NCI-H1105 treated with DMSO at 0.1 percent for 48 hours (cell line): Measurements from ENCODE around the gene TRMT2B.
"Not testable (repeated sequence)": the region's sequence is repeated elsewhere in the genome, so short reads cannot be mapped to it uniquely, and the experiment has no call there.

Experiments used
- DNase-seq: peaks from one replicate; lab custom pipeline; 2025; lab: John Stamatoyannopoulos, UW

The TRMT2B gene

DNA sequence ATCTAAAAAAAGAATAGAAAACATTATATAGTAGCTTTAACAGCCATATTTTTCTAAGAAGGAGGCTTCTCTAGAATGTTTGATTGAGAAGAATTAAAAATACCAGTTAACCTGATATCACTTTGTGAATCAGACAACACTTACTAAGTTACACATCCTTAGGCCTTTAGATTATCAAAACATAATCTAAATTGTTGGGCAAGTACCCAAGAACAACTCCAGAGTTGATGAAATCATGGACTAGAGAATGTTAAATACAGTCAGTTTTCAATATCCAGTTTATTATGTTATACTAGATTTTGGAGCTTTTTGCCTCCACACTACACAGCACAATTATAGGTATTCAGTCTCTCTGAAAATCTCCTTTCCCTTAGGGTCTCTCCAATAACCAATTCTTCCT is 42.8 kb downstream of the TRMT2B start:
- no peak for DNase-seq

DNA sequence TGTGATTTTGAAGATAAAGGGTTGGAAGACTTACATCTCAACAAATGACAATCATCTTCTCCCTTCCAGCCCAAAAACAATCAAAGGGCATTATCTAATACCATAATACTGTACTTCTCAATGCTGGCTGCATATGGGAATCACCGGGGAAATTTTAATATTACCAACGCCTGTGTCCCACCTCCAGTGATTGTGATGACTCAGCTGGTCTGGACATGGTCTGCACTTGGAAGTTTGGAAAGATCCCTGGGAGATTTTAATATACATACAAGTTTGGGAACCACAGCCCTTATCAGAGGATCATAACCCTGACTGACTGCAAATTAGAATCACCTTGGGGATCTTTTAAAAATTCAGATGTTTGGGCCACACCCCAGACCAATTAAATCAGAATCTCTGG is 52.5 kb downstream of the TRMT2B start:
- DNase-seq: no peak

DNA sequence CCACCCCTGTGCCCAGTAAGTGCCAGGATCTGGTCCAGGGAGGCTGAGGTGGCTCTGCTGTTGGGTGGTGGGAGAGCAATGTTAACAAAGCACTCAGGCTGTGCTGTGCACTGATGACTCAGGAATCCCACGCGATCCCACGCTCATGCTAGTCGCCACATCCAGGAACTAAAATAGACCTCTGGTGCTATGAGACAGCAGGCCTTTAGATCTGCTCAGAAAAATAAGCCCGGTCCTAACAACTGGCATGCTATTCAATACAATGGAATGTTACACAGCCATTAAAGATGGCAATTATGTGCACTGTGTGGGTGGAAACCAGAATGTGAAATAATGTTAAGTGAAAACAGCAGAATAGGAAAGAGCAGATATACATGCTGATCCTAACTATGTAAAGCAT is 56.4 kb downstream of the TRMT2B start:
- DNase-seq: no peak

DNA sequence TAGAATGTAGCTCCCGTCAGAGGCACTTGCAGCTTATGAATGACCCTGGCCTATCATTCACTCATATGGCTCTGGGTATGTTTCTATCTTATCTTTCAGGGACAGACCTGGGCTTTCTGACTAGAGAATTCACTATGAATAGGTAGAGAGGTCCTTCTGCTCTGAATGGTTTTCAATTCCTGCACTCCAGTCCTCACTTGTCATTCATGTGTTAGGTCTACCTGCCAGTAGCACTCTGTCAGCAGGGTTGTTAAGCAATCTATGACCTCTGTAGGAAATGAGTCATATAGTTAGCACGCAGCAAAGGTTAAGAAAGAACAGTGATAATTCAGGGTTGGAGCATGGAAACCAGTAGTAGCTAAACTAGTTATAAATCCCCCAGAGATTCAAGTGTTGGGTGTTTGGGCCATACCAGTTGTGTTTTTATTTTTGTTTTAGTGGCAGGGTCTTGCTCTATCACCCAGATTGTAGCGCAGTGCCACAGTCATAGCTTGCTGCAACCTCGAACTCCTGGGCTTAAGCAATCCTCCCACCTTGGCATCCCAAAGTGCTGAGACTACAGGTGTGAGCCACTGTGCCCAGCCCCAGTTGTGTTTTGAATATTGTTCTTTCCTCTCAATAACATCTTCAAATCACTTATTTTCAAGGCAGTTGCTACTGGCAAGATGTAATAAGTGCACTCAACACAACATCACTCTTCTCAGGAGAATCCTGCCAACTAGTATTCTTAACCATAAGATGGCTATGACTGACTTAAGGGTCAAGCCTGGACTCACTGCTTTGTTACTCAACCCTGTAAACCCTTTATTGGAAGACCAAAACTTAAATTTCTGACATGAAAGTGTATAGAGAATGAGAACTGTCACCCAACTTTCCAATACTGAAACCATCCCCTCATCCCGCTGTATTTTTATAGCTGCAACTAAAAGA is 57.3 kb downstream of the TRMT2B start:
- DNase-seq: no peak

DNA sequence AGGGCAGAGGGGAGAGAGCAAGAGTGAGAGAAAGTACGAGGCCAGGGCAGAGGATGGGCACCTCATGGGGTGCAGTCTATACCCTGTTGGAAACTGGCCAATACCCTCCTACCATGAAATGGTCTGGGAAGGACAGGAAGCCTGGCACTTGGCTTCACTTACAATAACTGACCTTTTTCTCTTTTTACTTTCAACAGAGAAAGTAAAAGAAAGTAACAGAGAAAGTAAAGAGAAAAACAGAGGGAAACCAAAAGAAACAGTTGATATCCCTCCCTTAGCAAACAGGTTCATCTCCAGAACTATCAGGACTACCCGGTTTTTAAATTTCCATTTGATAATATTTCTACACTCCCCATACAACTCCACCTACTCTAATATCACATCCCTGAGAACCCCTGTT is 61.8 kb downstream of the TRMT2B start:
- no peak for DNase-seq

DNA sequence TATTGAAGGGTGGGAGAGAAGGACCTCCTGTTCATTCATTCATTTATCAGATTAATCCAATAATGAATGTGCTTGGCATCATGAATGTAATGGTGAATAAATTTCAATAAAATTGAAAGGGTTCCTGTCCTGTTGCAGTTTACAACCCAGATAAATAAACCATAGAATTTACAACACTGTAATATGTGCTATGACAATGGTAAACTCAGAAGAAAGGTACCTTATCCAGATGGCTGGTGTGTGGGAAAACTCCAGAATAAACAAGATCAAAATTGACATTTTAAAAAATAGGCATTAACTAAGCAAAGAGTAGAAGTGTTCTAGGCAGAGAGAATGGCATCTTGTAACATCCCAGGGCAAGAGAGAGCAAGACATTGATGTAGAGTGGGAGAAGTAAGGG is 67.1 kb downstream of the TRMT2B start:
- no peak for DNase-seq

DNA sequence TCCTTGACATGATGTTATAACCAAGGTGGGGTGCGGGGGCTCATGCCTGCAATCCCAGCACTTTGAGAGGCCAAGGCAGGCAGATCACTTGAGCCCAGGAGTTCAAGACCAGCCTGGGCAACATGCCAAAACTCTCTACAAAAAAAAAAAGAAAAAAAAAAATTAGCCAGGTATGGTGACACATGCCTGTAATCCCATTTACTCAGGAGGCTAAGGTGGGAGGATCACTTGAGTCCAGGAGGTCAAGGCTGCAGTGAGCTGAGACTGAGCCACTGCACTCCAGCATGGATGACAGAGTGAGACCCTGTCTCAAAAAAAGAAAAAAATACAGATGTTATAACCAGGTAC is 70.4 kb downstream of the TRMT2B start:
- not testable (repeated sequence) for DNase-seq

DNA sequence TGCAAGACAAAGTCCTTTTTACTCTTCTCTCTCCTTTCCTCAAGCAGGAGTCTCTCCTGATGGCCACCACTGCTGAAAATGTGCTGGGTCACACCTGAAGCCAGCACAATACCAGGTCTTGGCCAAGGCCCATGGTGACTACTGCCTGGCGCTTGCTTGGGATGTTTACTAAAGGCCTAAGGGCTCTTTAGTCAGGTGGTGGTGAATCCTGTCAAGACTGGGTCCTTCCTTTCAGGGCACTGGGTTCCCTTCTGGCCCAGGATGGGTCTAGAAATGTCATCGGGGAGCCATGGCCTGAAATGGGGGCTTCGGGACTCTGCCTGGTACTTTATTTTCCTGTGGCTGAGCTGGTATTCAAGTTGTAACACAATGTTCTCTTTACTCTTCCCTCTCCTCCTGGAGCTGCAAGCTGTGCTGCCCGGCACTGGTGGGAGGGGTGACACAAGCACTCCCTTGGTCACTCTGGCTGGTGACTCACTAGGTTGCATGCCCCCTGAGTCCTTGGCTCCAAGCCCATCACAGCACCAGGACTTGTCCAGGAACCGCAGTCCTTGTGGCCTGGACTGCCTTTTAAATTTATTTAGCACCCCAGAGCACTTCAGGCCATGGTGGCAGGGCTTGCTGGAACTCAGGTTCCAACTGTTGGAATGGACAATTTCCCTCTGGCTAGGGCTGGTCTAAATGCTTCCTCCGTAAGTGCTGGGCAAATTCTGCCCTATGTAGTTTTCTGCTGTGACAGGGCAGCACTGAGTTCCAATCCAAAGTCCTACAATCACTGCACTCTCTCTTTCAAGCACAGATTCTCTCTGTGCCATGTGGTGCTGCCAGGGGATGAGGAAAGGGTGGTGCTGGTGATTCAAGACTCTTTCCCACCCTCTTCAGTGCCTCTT is 71.1 kb downstream of the TRMT2B start:
- no peak for DNase-seq

DNA sequence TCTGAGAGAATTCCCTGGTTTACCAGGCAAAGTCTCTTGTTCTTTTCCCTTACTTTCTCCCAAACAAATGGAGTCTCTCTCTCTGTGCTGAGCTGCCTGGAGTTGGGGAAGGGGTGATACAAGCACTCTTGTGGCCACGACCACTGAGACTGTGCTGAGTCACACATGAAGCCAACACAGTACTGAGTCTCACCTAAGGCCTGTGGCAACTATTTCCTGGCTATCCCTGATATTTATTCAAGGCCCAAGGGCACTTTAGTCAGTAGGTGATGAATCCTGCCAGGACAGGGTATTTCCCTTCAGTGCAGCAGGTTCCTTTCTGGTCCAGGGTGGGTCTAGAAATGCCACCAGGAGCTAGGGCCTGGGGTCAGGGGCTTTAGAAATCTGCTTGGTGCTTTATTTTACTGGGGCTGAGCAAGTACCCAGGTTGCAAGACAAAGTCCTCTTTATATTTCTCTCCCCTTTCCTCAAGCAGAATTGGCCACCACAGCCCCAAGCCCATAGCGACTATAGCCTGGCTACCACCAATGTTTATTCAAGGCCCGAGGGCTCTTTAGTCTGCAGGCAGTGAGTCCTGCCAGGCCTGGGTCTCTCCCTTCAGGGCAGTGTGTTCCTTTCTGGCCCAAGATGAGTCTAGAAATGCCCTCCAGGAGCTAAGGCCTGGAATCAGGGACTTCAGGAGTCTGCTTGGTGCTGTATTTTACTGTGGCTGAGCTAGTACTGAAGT is 71.9 kb downstream of the TRMT2B start:
- DNase-seq: no peak

DNA sequence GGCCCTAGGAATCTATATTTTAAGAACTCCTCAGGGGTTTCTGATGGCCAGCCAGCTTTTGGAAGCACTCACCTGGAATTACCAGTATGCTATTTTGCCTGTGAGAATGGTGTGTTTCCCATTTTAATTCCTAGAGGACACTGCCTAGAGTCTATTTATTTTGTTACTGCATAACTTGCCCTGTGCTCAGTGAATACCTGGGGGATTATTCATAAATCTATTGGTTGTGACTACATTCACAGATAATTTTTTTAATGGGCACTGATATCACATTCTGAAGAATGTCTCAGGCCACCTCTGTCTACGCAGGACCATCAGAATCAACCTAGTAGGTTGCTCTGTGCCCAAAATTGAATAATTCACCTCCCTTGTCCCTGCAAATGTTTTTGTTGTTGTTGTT is 75.7 kb downstream of the TRMT2B start:
- DNase-seq: no peak

DNA sequence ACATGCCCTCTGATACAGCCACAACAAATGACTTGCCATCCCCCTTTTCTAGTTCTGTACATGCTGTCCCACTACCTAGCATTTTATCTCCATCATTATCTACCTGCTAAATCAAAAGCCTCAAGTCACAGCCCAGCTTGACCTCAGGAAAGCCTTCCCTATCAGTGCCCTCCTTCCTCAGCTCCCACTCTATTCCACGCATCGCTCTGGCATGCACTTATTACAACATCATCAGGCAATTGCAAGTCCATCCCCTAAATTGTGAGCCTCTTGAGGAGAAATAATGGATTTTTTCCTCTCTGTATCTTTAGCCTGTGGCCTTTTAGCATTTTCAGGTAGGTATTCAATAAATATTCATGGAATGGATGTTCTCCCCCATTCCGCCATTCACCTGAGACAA is 76.7 kb downstream of the TRMT2B start:
- DNase-seq: no peak

DNA sequence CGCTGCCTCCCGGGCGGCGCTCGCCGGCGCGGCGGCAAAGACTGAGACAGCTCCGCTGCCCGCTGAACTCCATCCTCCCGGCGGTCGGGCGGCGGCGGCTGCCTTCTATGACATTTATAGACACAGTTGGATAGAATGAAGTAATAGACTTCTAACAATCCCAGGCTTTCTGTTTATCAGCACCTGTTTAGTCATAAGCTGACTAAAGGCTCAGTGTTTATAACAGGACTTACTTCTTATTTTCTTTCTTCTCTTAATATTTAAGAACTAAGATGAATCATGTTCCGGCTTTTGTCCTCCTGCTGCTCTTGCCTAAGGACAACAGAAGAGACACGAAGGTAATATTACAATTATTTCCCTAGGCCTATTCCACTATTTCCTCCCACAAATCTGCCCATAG is 78.5 kb downstream of the TRMT2B start:
- DNase-seq: no peak

DNA sequence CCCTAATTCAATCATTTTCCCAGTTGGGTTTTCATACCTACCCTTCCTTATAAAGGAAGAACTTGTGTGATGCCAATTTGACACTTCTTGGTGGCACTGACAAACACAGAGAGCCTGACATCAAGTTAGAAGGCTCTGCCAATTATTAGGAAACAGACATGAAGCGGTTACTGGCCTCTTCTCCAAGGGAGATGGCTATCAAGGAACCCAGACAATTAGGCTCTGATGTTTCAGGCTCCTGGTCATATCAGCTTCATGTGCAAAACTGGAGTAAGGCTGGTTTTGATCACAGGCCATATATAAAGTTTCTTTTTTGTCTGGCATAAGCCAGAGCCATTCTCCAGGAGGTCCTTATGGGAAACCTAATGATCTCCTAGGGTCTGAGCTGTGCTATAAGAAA is 82.0 kb downstream of the TRMT2B start:
- DNase-seq: no peak

DNA sequence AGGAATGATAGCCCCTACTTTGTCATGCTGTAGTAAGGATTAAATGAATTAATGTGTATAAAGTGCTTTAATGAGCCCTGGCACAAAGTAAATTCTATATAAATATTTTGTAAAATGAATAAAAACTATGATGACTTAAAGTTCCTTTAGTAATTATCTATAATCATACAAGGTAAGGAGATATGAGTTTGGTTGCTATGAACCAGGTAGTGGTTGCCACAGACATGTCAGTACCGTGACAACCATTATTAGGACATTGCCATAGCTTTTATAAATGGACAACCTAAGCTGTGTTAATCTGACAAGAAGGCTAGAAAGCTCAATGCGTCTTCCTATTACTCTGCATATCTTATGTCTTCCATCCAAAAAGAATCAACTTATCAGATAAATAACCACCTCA is 82.5 kb downstream of the TRMT2B start, which contains the start of gene ARL13A:
Gene ARL13A (plus strand): TSS at position 301 of the 400 bp plus-strand sequence. CDS start 3,982 bp downstream, outside the sequence.
- DNase-seq: no peak

DNA sequence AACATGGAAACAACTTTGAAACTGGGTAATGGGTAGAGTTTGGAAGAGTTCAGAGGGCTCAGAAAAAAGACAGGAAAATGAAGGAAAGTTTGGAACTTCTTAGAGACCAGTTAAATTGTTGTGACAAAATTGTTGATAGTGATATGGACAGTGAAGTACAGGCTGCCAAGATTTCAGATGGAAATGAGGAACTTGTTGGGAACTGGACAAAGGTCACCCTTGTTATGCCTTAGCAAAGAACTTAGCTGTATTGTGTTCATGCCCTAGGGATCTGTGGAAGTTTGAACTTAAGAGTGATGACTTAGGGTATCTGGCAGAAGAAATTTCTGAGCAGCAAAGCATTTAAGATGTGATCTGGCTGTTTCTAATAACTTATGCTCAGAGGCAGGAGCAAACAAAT is 87.5 kb downstream of the TRMT2B start:
- no peak for DNase-seq

DNA sequence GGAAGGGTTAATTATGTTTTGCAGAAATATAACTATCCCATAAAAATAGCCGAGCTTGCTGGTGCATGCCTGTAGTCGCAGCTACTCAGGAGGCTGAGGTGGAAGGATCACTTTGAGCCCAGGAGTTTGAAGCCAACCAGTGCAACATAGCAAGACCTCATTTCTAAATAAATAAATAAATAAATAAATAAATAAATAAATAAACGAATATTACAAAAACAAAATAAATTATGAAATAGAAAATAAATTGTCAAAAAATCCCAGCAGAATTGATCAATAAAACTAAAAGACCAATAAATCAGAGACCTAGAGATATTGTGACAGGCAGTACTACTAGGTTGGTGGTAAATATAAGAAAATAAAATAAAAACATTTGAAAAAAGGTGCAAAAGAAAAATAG is 89.1 kb downstream of the TRMT2B start:
- DNase-seq: no peak
